ENCODE data around the gene TEX22.

DNA sequence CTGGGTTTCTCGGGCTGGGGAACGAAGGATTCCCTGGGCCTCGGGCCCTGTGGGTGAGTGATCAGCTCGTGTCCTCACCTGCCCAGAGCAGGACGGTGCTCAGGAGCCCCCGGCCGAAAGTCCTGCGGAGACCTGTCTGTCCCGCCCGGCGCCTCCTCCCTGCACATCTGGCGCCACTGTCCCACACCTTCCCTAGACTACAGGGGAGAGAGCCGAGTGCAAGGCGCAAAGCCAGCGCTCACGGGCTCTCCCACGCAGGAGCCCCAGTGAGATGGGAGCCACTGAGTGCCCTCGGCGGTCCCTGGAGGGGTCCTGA lies 13.1 kb upstream of the TEX22 start:
- no peak for TF ChIP-seq POLR2A (IDR thresholded peaks at IDR 0.05)
- TF ChIP-seq, protein P1, sequence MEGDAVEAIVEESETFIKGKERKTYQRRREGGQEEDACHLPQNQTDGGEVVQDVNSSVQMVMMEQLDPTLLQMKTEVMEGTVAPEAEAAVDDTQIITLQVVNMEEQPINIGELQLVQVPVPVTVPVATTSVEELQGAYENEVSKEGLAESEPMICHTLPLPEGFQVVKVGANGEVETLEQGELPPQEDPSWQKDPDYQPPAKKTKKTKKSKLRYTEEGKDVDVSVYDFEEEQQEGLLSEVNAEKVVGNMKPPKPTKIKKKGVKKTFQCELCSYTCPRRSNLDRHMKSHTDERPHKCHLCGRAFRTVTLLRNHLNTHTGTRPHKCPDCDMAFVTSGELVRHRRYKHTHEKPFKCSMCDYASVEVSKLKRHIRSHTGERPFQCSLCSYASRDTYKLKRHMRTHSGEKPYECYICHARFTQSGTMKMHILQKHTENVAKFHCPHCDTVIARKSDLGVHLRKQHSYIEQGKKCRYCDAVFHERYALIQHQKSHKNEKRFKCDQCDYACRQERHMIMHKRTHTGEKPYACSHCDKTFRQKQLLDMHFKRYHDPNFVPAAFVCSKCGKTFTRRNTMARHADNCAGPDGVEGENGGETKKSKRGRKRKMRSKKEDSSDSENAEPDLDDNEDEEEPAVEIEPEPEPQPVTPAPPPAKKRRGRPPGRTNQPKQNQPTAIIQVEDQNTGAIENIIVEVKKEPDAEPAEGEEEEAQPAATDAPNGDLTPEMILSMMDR (IDR thresholded peaks at IDR 0.05): no peak

All from esophagus squamous epithelium (tissue), 4 donors.